Activated B cell treated with CpG ODN at 0.5 μM for 24 hours (primary cell): ENCODE measurements around the gene HECTD1. TPM values are rescaled to one million over a fixed set of nuclear protein-coding genes. Genes with fewer than 3 reads are reported as not detected.
"Not testable (repeated sequence)": the region's sequence is repeated elsewhere in the genome, so short reads cannot be mapped to it uniquely, and the experiment has no call there.

Source experiments
- ATAC-seq: fragments of 200-7000 bp; cut with Tn5 transposase; one replicate; pipeline ENCODE4 v1.10.0; 2021; ENCODE audit warnings: low read depth, mild to moderate bottlenecking, moderate library complexity
- CTCF ChIA-PET: fragments of 350-600 bp; sonication (Branson Sonifier 250); formaldehyde crosslinking; loops from one replicate; lab custom pipeline; 2021; ENCODE audit warnings: antibody characterized with exemption; lab: Charles Lee
- POLR2A ChIA-PET: fragments of 350-600 bp; sonication (Branson Sonifier 250); formaldehyde crosslinking; loops from one replicate; lab custom pipeline; 2021; ENCODE audit warnings: antibody characterized with exemption; lab: Charles Lee
- DNase-seq: peaks from one replicate; pipeline ENCODE4 v3.0.0; 2022
- H3K27ac Mint-ChIP-seq: one replicate; pipeline ENCODE4 v1.8.0; 2020; ENCODE audit warnings: mixed read lengths
- H3K27me3 Mint-ChIP-seq: one replicate; pipeline ENCODE4 v1.8.0; 2021; ENCODE audit warnings: mixed read lengths
- H3K36me3 Mint-ChIP-seq: one replicate; pipeline ENCODE4 v1.8.0; 2021; ENCODE audit warnings: low read depth, mixed read lengths
- H3K4me1 Mint-ChIP-seq: one replicate; pipeline ENCODE4 v1.8.0; 2021; ENCODE audit warnings: mixed read lengths
- H3K4me3 Mint-ChIP-seq: one replicate; pipeline ENCODE4 v1.8.0; 2020; ENCODE audit warnings: mild to moderate bottlenecking, mixed read lengths
- H3K9me3 Mint-ChIP-seq: one replicate; pipeline ENCODE4 v1.8.0; 2020; ENCODE audit warnings: mixed read lengths
- CTCF ChIP-seq: fragments of 200-600 bp; IDR thresholded peaks from one replicate; pipeline ENCODE4 v1.8.0; 2022; ENCODE audit warnings: antibody characterized with exemption, mild to moderate bottlenecking
- intact Hi-C: fragments of 100-400 bp; cut with micrococcal nuclease; formaldehyde crosslinking; loops from one replicate; pipeline ENCODE4 v1.15.1; 2024
- total RNA-seq: library from RNA; stranded (reverse); gene quantifications from 2 replicates; pipeline ENCODE4 v1.2.3, GENCODE V29; 2022

Gene HECTD1
- total RNA-seq, 1 donor from 2014 or later: 163 TPM

GRCh38 chr14:31109257-31109656 lies 98.3 kb downstream of the HECTD1 start:
- TF ChIP-seq CTCF: no peak
- CTCF ChIA-PET: no interaction called here
- Mint-ChIP-seq H3K9me3 (no peaks in the 10 kb centered on the region), H3K27me3 (no peaks in the 10 kb centered on the region), H3K4me3 (no peak overlapping the region), H3K36me3 (peaks cover 84% of the 10 kb centered on the region), H3K4me1 (no peaks in the 10 kb centered on the region), H3K27ac (peak overlapping the region; percentile 24)
- POLR2A ChIA-PET: no interaction called here
- DNase-seq (no peak), ATAC-seq (no peak)
- intact Hi-C loops: no loop called here

DNA sequence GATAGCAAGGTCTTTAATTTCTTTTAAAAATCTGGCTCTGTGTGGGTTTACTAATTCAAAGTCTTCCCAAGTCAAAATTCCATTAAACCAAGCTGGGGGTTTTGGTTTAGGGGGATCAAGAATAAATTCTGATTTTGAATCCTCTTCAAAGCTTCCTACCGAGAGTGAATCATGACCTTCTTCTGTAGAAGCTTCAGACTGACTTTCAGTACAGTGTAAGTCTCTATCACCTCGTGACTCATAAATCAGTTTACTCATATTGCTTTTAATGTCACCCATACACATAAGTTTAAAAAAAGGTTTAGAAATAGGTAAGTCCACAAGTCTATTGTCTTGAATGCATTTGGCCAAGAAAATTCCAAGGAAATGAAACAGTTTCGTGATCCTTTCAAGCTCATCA lies 100.8 kb downstream of the HECTD1 start:
- H3K36me3 Mint-ChIP-seq: peaks cover 85% of the 10 kb centered on the region

GRCh38 chr14:31097081-31097480 lies 110.5 kb downstream of the HECTD1 start:
- no peak for DNase-seq
- Mint-ChIP-seq H3K27me3 (no peaks in the 10 kb centered on the region), H3K9me3 (no peaks in the 10 kb centered on the region), H3K36me3 (peaks cover 54% of the 10 kb centered on the region), H3K4me3 (no peak overlapping the region), H3K4me1 (no peaks in the 10 kb centered on the region), H3K27ac (no peak overlapping the region)
- POLR2A ChIA-PET: no interaction called here
- TF ChIP-seq CTCF: no peak
- ATAC-seq: no peak
- CTCF ChIA-PET: no interaction called here
- intact Hi-C loops: no loop called here

More for the DNA sequence above, 100.8 kb downstream of the HECTD1 start:
- ChIA-PET POLR2A (no interaction called here), CTCF (interaction anchor here (1.6 kb wide), 1 partner anchor 126 kb away, joined by 3 read pairs; no protein-coding TSS in a partner anchor)
- Mint-ChIP-seq H3K27ac (no peak overlapping the region), H3K9me3 (no peaks in the 10 kb centered on the region), H3K4me3 (no peak overlapping the region), H3K4me1 (no peaks in the 10 kb centered on the region), H3K27me3 (no peaks in the 10 kb centered on the region)
- intact Hi-C loops: loop anchor here (1.0 kb wide), 1 partner anchor 15 kb away; no protein-coding TSS in a partner anchor
- no peak for DNase-seq
- TF ChIP-seq CTCF: no peak
- ATAC-seq: no peak

- TF ChIP-seq CTCF: no peak
- no peaks in the 10 kb centered on the region for H3K9me3 Mint-ChIP-seq
- DNase-seq (no peak), ATAC-seq (no peak)
- POLR2A ChIA-PET: no interaction called here
- intact Hi-C loops: no loop called here
- H3K27ac Mint-ChIP-seq: no peak overlapping the region
- no peaks in the 10 kb centered on the region for H3K27me3 Mint-ChIP-seq
- no peaks in the 10 kb centered on the region for H3K4me1 Mint-ChIP-seq
- H3K36me3 Mint-ChIP-seq: peaks cover 46% of the 10 kb centered on the region
- CTCF ChIA-PET: no interaction called here
- no peak overlapping the region for H3K4me3 Mint-ChIP-seq
Measured at GRCh38 chr14:31096255-31096654, 111.3 kb downstream of the HECTD1 start.

DNA sequence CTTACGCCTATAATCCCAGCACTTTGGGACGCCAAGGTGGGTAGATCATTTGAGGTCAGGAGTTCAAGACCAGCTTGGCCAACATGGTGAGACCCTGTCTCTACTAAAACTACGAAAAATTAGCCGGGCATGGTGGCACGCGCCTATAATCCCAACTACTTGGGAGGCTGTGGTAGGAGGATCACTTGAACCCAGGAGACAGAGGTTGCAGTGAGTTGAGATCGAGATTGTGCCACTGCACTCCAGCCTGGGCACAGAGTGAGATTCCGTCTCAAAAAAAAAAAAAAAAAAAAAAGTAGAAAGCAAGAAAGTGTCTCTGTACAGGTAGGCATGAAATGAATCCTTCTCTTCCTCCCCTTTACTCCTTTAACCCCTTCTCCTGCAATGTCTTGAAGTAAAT lies 111.8 kb downstream of the HECTD1 start:
- DNase-seq, CTCF ChIA-PET, H3K4me3 Mint-ChIP-seq, H3K4me1 Mint-ChIP-seq, ATAC-seq, intact Hi-C loops, POLR2A ChIA-PET, H3K27ac Mint-ChIP-seq, H3K9me3 Mint-ChIP-seq, H3K27me3 Mint-ChIP-seq: not testable (repeated sequence)
- peaks cover 41% of the 10 kb centered on the region for H3K36me3 Mint-ChIP-seq

DNA sequence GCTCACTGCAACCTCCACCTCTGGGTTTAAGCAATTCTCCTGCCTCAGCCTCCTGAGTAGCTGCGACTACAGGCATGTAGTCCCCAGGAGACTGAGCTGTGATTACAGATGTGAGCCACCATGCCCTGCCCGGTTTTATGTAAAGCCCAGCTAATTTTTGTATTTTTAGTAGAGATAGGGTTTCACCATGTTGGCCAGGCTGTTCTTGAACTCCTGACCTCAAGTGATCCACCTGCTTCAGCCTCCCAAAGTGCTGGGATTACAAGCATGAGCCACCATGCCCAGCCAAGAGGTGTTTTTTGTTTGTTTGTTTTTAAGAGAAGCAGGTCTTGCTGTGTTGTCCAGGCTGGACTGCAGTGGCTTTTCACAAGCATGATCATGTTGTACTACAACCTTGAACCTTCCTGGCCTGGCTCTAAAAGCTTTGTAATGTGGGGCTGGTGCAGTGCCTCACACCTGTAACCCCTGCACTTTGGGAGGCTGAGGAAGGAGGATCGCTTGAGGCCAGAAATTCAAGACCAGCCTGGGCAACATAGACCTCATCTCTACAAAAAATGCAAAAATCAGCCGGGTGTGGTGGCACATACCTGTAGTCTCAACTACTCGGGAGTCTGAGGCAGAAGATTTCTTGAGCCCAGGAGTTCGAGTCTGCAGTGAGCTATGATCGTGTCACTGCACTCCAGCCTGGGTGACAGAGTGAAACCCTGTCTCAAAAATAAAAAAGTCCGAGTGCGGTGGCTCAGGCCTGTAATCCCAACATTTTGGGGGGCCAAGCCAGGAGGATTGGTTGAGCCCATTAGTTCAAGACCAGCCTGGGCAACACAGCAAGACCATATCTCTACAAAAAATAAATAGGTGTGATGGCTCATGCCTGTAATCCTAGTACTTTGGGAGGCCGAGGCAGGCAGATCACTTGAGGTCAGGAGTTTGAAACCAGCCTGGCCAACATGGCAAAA lies 113.4 kb downstream of the HECTD1 start:
- H3K4me3 Mint-ChIP-seq, ATAC-seq, POLR2A ChIA-PET, intact Hi-C loops, H3K9me3 Mint-ChIP-seq, H3K27ac Mint-ChIP-seq, H3K4me1 Mint-ChIP-seq, H3K27me3 Mint-ChIP-seq, DNase-seq, CTCF ChIA-PET: not testable (repeated sequence)
- H3K36me3 Mint-ChIP-seq: peaks cover 25% of the 10 kb centered on the region
